Astrocyte of the spinal cord (primary cell): ENCODE results near the gene ANKRD17.

Experiments used
- DNase-seq: peaks from one replicate; pipeline ENCODE4 v3.0.0; 2011; ENCODE audit warnings: low read depth, low spot score
- H3K4me3 ChIP-seq: 2 replicates; pipeline ENCODE4 v1.5.1; 2011; ENCODE audit warnings: low read depth, mild to moderate bottlenecking, low read length, moderate library complexity
- in situ Hi-C: cut with HindIII; loops from 2 replicates; pipeline ENCODE4 v1.10.0; 2017; ENCODE audit warnings: low sequenced_read_pairs
- TF ChIP-seq, protein P1 (sequence below): IDR thresholded peaks from 2 replicates; pipeline ENCODE4 v1.5.1; 2012; ENCODE audit warnings: low read depth, mild to moderate bottlenecking, low read length, inconsistent platforms

ANKRD17 gene

DNA sequence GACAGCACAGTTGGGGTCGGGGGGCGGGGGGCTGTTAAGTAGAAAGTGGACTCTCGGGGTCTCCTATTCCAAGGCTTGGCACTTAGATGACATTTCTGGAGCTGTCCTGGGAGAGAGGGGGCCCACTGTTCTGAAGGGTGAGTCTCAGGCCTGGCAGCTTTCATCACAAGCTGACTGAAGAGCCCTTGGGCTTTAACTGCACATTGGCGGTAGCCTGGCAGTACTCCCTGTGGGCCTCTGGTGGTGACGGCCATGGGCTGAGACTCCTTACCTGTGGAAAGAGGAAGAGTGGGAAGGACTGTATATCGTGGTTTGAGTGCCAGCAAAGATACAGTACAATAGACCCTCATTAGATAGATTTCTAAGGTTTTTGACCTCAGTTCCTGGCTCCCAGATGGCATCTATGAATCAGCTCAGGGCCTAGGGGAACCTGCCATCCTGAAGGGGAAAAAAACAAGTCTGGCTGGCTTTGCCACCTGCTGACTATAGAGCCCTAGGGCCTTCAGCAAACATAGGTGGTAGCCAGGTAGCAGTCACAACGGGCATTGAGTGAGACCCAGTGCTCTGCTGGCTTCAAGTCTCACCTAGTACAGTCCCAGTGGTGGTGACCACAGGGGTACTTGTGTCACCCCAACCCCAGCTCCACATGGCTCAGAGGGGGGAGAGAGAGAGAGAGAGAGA lies 87.9 kb downstream of the ANKRD17 start:
- H3K4me3 ChIP-seq: no peak overlapping the region
- TF ChIP-seq, protein P1, sequence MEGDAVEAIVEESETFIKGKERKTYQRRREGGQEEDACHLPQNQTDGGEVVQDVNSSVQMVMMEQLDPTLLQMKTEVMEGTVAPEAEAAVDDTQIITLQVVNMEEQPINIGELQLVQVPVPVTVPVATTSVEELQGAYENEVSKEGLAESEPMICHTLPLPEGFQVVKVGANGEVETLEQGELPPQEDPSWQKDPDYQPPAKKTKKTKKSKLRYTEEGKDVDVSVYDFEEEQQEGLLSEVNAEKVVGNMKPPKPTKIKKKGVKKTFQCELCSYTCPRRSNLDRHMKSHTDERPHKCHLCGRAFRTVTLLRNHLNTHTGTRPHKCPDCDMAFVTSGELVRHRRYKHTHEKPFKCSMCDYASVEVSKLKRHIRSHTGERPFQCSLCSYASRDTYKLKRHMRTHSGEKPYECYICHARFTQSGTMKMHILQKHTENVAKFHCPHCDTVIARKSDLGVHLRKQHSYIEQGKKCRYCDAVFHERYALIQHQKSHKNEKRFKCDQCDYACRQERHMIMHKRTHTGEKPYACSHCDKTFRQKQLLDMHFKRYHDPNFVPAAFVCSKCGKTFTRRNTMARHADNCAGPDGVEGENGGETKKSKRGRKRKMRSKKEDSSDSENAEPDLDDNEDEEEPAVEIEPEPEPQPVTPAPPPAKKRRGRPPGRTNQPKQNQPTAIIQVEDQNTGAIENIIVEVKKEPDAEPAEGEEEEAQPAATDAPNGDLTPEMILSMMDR: no peak
- no peak for DNase-seq
- in situ Hi-C loops: no loop called here

DNA sequence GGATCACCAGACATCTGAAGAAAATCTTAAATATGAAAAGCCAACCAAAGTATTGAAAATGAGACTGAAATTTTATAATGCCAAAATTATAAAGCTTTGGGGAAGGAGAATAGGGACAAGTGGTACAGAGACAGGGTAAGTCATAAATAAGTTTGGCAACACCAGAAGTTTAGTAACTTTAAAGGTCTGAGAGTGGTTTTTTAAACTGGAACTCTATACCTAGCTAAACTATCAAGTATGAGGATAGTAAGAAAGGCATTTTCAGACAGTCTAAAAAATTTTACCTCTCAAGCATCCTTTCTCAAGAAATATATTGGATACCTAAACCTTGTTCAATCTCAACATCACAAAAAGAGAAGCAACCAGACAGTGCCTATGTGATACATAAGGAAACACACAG lies 92.4 kb downstream of the ANKRD17 start:
- no peak overlapping the region for H3K4me3 ChIP-seq
- in situ Hi-C loops: no loop called here
- no peak for DNase-seq
- TF ChIP-seq, protein P1: no peak

DNA sequence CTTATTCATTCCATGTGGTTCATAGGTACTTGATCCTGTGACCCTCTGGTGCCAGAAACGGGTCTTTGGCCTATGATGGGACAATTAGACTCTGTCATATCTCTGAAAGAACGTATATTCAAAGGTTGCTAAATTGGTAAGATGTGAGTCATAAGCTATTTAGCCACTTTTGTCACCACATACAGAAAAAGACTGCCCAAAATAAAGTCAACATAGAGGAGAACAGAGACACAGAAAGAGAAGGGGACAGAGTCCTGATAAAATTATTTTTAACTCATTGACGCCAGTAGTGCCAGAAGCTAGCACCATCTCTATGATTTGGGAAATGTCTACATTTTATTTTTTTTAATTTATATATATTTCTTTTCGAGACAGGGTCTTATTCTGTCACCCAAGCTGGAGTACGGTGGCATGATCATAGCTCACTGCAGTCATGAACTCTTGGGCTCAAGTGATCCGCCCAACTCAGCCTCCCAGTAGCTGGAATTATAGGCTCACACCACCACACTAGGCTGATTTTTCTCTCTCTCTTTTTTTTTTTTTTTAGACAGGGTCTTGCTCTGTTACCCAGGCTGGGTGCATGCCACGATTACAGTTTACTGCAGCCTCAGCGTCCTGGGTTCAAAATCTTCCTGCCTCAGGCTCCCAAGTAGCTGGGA lies 96.9 kb downstream of the ANKRD17 start:
- no peak for DNase-seq
- in situ Hi-C loops: no loop called here

DNA sequence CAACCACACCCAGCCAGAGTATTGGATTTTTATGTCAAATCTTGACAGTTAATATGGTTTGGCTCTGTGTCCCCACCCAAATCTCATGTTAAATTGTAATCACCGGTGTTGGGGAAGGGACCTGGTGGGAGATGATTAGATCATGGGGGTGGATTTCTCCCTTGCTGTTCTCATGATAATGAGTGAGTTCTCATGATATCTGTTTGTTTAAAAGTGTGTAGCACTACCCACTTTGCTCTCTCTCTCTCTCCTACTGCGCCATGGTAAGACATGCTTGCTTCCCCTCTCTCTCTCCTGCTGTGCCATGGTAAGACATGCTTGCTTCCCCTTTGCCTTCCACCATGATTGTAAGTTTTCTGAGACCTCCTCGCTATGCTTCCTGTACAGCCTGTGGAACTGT lies 102.2 kb downstream of the ANKRD17 start:
- in situ Hi-C loops: no loop called here
- no peak overlapping the region for H3K4me3 ChIP-seq
- TF ChIP-seq, protein P1: no peak
- no peak for DNase-seq

More for the DNA sequence above, 96.9 kb downstream of the ANKRD17 start:
- no peak overlapping the region for H3K4me3 ChIP-seq
- TF ChIP-seq, protein P1: no peak

DNA sequence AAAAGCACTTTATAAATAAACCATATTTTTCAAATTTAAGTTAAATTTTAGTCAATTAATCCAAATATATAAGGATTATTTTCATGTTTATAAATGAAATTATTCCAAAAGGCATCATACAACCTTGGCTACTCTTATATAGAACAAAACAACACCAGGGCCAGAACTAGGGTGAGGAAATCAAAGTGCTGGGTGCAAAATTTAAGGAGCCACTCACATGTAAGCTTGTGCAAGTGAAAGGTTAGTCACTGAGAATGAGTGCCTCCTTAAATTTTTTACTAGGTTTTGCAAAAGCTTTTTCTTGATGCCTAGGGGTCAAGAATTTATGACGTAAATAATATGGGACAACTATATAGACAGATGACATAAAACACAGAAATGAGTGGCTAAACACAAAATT lies 105.7 kb downstream of the ANKRD17 start:
- DNase-seq: no peak
- H3K4me3 ChIP-seq: no peak overlapping the region
- TF ChIP-seq, protein P1: no peak
- in situ Hi-C loops: no loop called here

DNA sequence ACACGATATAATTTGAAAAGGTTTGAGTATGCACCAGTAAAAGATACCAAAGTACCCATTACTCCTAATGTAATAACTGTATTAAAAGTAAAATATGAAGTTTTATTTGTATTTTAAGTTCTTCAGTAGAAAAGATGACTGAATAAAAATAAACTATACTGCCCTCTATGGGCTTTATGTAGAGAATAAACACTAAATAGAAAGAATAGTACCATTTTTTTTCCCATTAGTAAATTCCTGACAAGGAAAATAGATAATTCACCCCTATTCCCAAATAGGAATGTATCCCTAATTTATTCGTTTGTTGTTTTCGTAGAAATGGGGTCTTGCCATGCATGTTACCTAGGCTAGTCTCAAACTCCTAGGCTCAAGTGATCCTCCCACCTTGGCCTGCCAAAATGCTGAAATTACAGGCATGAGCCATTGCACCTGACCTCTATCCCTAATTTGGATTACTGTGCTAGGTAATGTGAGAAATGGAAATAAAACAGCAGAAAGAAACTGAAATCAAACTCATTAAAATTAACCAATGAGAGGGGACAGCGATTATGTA lies 115.5 kb downstream of the ANKRD17 start:
- TF ChIP-seq, protein P1: peak; percentile 22
- DNase-seq: no peak
- in situ Hi-C loops: no loop called here
- no peak overlapping the region for H3K4me3 ChIP-seq
